Amygdala (tissue), 56 donors: ENCODE data around the gene CHFR.
"Not testable (repeated sequence)": the region's sequence is repeated elsewhere in the genome, so short reads cannot be mapped to it uniquely, and the experiment has no call there.

Experiments
- DNase-seq, 56 donors: peaks; one replicate each; lab custom pipeline; 2025; lab: John Stamatoyannopoulos, UW

Gene CHFR

DNA sequence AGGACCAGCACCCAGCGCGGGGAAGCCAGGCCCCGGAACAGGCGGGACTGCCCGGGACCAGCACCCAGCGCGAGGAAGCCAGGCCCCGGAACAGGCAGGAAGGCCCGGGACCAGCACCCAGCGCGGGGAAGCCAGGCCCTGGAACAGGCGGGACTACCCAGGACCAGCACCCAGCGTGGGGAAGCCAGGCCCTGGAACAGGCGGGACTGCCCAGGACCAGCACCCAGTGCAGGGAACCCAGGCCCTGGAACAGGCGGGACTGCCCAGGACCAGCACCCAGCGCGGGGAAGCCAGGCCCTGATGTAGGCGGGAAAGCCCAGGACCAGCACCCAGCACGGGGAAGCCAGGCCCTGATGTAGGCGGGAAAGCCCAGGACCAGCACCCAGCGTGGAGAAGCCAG lies 12.8 kb downstream of the CHFR start:
- not testable (repeated sequence) for DNase-seq

GRCh38 chr12:132874175-132874574 lies 13.2 kb downstream of the CHFR start:
- DNase-seq = no peak

DNA sequence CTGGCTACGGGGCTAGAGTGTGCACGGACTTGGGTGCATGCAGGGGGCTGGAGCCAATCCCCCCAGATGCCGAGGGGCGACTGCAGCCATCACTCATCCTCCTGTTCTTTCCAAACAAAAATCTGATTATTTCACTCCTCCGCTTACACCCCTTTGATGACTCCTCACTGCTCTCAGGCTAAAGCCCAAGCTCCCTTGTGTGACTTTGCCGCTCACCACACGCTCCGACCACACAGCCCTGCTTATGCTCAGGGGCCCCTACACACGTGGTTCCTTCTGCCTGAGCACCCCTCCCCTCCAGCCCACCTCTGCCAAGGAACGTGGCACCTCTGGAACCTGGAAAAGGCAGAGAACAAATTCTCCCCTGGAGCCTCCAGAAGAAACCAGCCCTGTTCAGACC lies 13.7 kb downstream of the CHFR start:
- DNase-seq = no peak

GRCh38 chr12:132872975-132873421 lies 14.4 kb downstream of the CHFR start:
- DNase-seq = no peak

- DNase-seq = peak in 10 of 56 donors; percentile 7 to 49 (median 18)
Measured at GRCh38 chr12:132872073-132872855, 15.1 kb downstream of the CHFR start.

- DNase-seq = no peak
Measured at GRCh38 chr12:132869551-132869950, 17.9 kb downstream of the CHFR start.

- DNase-seq = no peak
Measured at GRCh38 chr12:132866251-132866828, 21.1 kb downstream of the CHFR start.

GRCh38 chr12:132861558-132861957 lies 25.8 kb downstream of the CHFR start:
- DNase-seq = no peak

GRCh38 chr12:132858718-132859266 lies 28.6 kb downstream of the CHFR start:
- DNase-seq = no peak

GRCh38 chr12:132857019-132857418 lies 30.4 kb downstream of the CHFR start:
- DNase-seq = not testable (repeated sequence)

- no peak for DNase-seq
Measured at GRCh38 chr12:132856581-132856980, 30.8 kb downstream of the CHFR start.

- not testable (repeated sequence) for DNase-seq
Measured at GRCh38 chr12:132855211-132855610, 32.2 kb downstream of the CHFR start.

- DNase-seq = no peak
Measured at GRCh38 chr12:132853285-132854092, 33.9 kb downstream of the CHFR start.

DNA sequence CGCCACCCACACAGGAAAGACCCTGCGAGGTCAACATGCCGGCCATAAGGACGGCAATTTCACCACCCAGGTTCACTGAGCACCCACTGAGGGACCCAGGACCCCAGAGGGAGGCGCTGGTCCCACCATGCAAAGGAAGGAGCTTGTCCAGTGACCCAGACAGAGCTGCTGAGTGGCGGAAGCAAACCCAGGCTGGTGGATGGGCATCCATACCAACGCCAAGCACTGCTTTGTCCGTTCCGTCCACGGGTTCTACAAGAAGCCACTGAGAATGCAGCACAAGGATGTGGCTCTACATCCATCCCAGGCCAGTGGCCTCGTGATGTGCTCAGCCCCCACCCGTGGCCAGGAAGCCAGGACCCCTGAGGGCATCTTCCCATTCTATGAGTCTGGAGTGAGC lies 34.9 kb downstream of the CHFR start:
- no peak for DNase-seq

DNA sequence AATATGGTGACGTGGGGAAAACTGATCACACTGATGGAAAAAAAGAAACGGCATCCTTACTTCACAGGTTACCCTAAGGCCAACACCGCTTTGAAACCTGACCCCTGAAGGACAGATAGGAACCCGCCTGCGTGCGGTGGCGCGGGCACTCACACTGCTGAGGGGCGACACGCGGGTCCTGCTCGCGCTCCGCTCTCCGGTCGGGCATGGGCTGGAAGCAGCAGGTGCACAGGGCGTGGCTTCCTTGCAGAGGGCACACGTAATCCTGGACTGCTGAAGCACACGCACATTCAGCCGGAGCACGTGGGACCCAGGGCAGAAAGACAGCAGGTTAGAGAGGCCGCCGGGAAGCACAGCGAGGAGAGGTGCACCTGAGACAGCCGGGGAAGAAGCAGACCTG lies 35.9 kb downstream of the CHFR start:
- DNase-seq = no peak

GRCh38 chr12:132850291-132850690 lies 37.1 kb downstream of the CHFR start:
- no peak for DNase-seq

GRCh38 chr12:132848521-132848920 lies 38.9 kb downstream of the CHFR start:
- no peak for DNase-seq

- DNase-seq = no peak
Measured at GRCh38 chr12:132847363-132848356, 39.7 kb downstream of the CHFR start.

- not testable (repeated sequence) for DNase-seq
Measured at GRCh38 chr12:132844681-132845080, 42.7 kb downstream of the CHFR start.
